NCI-H128 (cell line): ENCODE measurements around the gene SCAMP2.

ENCODE experiments used
- DNase-seq: peaks from one replicate; lab custom pipeline; 2025; ENCODE audit not compliant: unreplicated experiment; lab: John Stamatoyannopoulos, UW

The SCAMP2 gene

DNA sequence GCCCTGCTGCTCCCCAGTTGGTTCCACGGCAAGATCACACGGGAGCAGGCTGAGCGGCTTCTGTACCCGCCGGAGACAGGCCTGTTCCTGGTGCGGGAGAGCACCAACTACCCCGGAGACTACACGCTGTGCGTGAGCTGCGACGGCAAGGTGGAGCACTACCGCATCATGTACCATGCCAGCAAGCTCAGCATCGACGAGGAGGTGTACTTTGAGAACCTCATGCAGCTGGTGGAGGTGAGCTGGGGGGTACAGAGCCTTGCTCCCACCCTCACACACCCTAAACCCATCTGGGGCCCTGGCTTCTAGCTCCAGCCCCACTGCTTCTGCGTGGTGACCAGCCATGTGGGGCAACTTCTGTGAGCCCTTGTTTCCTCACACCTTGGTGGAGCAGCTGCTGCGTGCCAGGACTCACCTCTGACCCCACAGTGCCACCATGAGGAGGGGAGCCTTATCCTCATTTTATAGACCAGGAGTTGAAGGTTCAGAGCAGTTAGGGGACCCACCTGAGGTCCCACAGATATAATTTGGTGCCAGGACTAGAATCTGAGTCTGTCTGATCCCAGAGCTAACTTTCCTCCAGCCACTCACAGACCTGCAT is 73.8 kb downstream of the SCAMP2 start:
- DNase-seq, result no peak

DNA sequence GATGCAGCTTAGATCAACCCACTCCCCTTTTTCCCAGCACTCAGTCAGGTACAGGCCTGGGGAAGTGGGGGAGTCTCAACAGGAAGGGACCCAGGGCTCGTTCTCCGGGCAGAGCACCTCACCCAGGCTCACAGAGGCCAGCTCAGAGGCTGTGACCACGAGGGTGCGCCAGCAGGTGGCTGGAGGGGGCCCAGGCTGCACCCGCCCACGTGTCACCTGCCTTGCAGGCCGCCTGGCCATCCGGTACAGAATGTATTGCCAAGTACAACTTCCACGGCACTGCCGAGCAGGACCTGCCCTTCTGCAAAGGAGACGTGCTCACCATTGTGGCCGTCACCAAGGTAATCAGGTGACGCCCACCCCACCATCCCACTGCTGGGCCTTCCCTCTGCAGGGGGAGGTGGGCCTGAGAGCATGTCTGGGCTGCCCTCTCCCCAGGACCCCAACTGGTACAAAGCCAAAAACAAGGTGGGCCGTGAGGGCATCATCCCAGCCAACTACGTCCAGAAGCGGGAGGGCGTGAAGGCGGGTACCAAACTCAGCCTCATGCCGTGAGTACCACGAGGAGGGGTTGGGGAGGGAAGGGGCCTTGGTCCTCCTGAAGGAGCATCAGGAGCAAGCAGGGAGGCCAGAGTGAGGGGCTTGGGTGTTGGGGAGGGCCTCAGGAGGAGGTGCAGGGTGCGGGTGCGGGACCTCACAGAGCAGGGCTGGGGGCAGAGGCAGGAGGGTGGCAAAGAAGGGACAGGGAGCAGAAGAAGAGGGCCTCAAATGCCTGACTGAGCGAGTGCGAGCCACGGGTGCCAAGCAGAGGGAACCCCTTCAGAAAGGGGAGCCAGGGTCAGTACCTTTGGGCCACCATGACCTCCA is 74.5 kb downstream of the SCAMP2 start:
- no peak for DNase-seq

GRCh38 chr15:74795966-74796625 is 77.1 kb downstream of the SCAMP2 start:
- DNase-seq, result no peak

DNA sequence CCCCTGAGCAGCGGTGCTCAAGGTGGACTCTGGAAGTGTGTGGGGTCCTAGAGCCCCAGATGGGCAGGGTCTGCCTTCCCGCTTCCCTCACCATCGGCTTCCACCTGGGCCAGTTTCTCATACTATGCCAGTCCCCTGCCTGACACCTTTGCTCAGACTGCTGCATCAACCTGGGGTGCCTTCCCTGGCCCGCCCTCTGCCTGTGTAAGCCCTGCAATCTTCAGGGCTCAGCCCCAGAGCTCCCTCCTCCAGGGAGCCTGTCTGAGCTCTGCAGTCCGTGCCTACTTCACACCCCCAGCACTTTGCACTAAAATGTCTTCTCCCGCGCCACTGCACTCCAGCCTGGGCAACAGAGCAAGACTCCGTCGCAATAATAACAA is 78.2 kb downstream of the SCAMP2 start:
- no peak for DNase-seq

GRCh38 chr15:74794248-74794969 is 78.8 kb downstream of the SCAMP2 start:
- DNase-seq, result no peak
